Stimulated activated CD4-positive, alpha-beta T cell treated with anti-CD3 and anti-CD28 coated beads, Interleukin-1b, Interleukin-23, amount 100 ng/mL, for 48 hours (primary cell): Measurements from ENCODE around the gene MMP20.
"Not testable (repeated sequence)": the region's sequence is repeated elsewhere in the genome, so short reads cannot be mapped to it uniquely, and the experiment has no call there.

Experiments used
- DNase-seq: peaks from one replicate; pipeline ENCODE4 v3.0.0-alpha.2; 2020

MMP20 gene

GRCh38 chr11:102625177-102625576 is at the start of gene MMP20:
TSS of gene MMP20 (minus strand) at chr11:102625332. CDS start at chr11:102625319, 13 bp downstream.
- no peak for DNase-seq

GRCh38 chr11:102669664-102670063 is 44.5 kb upstream of the MMP20 start:
- DNase-seq, result no peak

GRCh38 chr11:102666331-102666957 is 41.3 kb upstream of the MMP20 start:
- DNase-seq, result no peak

GRCh38 chr11:102664001-102664752 is 39.0 kb upstream of the MMP20 start:
- peak; percentile 19 for DNase-seq

GRCh38 chr11:102662607-102663006 is 37.5 kb upstream of the MMP20 start:
- no peak for DNase-seq

GRCh38 chr11:102661040-102661439 is 35.9 kb upstream of the MMP20 start:
- DNase-seq, result no peak

- no peak for DNase-seq
These were observed 31.4 kb upstream of the MMP20 start for GRCh38 chr11:102656528-102656927.

- DNase-seq, result no peak
These were observed 30.4 kb upstream of the MMP20 start for GRCh38 chr11:102655547-102655946.

- DNase-seq, result no peak
These were observed 29.6 kb upstream of the MMP20 start for GRCh38 chr11:102654761-102655160.

- DNase-seq, result peak; percentile 6
These were observed 28.7 kb upstream of the MMP20 start for GRCh38 chr11:102653744-102654291.

GRCh38 chr11:102647430-102647829 is 22.3 kb upstream of the MMP20 start:
- DNase-seq, result no peak

- DNase-seq, result no peak
These were observed 18.8 kb upstream of the MMP20 start for GRCh38 chr11:102643941-102644340.

GRCh38 chr11:102640946-102641345 is 15.8 kb upstream of the MMP20 start:
- DNase-seq, result no peak

- DNase-seq, result no peak
These were observed 14.5 kb upstream of the MMP20 start for GRCh38 chr11:102639656-102640055.

GRCh38 chr11:102637731-102638130 is 12.6 kb upstream of the MMP20 start:
- no peak for DNase-seq

GRCh38 chr11:102633385-102634026 is 8.4 kb upstream of the MMP20 start:
- no peak for DNase-seq

GRCh38 chr11:102632026-102632425 is 6.9 kb upstream of the MMP20 start:
- no peak for DNase-seq

- DNase-seq, result no peak
These were observed 5.7 kb upstream of the MMP20 start for GRCh38 chr11:102630598-102631448.

- DNase-seq, result not testable (repeated sequence)
These were observed 4.8 kb upstream of the MMP20 start for GRCh38 chr11:102629908-102630307.

GRCh38 chr11:102626676-102627075 is 1.5 kb upstream of the MMP20 start:
- no peak for DNase-seq

- no peak for DNase-seq
These were observed 1.1 kb downstream of the MMP20 start for GRCh38 chr11:102623998-102624397.

GRCh38 chr11:102623128-102623527 is 2.0 kb downstream of the MMP20 start:
- DNase-seq, result no peak

- no peak for DNase-seq
These were observed 2.9 kb downstream of the MMP20 start for GRCh38 chr11:102622258-102622657.
